Measurements from ENCODE around the gene FHDC1.

The FHDC1 gene

DNA sequence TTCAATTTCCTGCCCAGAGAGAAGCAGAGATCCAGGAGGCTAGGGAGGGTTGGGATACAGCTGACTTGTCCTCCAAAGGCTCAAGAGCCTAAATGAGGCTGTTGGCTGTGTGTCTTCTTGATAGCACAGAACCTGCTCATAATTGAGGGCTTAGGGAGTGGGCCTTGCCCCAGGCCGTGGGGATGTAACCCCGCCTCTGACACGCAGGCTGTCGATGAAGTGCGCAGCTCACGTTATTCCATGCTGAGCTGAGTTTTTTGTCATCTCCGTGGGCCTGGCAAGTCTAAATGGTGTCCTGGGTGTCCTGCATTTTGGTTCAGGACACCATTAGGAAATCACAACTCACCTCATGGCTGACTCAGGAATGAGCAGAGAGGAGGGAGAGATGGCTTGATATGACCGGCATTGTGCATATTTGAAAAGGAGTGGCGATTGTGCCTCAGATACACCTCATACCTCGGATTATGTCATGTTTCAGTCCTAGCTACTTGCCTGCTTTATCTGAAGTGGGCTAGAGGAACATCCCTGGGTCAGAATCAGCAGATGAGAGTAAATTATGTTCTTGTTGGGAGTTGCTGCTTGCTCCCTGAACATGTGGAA, 43.7 kb downstream of the FHDC1 start:
- TF ChIP-seq, protein P1, sequence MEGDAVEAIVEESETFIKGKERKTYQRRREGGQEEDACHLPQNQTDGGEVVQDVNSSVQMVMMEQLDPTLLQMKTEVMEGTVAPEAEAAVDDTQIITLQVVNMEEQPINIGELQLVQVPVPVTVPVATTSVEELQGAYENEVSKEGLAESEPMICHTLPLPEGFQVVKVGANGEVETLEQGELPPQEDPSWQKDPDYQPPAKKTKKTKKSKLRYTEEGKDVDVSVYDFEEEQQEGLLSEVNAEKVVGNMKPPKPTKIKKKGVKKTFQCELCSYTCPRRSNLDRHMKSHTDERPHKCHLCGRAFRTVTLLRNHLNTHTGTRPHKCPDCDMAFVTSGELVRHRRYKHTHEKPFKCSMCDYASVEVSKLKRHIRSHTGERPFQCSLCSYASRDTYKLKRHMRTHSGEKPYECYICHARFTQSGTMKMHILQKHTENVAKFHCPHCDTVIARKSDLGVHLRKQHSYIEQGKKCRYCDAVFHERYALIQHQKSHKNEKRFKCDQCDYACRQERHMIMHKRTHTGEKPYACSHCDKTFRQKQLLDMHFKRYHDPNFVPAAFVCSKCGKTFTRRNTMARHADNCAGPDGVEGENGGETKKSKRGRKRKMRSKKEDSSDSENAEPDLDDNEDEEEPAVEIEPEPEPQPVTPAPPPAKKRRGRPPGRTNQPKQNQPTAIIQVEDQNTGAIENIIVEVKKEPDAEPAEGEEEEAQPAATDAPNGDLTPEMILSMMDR (IDR thresholded peaks at IDR 0.05; ENCODE audit: low read depth, low read length, missing control alignments) = no peak
- H3K4me3 ChIP-seq (ENCODE audit: low read depth, low read length) = no peak overlapping the region
- no peak for DNase-seq (ENCODE audit: low read depth)

DNA sequence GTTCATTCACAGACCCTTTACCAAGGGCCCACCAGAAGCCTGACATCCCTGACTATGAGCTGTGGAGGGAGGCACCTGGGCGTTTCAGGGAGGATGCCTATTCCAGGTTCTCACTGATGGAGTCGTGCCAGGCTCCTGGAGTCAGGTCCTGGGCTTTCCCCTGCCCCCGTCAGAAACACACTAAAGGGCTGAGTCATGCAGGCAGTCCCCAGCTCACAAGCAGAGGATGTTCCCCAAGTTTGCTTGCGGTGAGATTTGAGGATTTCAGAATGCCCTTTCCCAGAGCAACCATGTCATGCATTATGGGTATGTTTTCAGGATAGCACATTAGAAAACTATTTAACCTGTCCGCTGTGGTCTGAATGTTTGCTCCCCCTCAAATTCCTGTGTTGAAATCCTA, 45.2 kb downstream of the FHDC1 start:
- DNase-seq (ENCODE audit: low read depth) = no peak
- H3K4me3 ChIP-seq (ENCODE audit: low read depth, low read length) = no peak overlapping the region
- TF ChIP-seq, protein P1 (IDR thresholded peaks at IDR 0.05; ENCODE audit: low read depth, low read length, missing control alignments) = no peak

DNA sequence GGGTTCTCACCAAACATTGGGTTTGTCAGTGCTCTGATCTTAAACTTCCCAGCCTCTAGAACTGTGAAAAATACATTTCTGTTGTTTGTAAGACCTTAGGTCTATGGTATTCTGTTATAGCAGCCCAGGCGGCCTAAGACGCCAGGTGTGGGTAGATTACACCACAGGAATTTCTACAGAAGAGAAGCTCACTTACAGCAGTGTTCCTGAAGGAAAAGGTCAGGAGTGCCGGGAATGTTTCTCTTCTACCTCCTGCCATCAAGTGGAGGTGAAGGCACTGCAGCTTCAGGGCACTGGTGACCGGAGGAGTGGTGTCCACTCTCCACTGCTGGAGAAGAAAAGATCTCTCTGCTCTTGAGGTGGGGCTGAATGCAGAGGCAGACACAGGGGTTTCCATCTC, 45.7 kb downstream of the FHDC1 start:
- DNase-seq (ENCODE audit: low read depth) = no peak
- H3K4me3 ChIP-seq (ENCODE audit: low read depth, low read length) = no peak overlapping the region
- TF ChIP-seq, protein P1 (IDR thresholded peaks at IDR 0.05; ENCODE audit: low read depth, low read length, missing control alignments) = no peak

DNA sequence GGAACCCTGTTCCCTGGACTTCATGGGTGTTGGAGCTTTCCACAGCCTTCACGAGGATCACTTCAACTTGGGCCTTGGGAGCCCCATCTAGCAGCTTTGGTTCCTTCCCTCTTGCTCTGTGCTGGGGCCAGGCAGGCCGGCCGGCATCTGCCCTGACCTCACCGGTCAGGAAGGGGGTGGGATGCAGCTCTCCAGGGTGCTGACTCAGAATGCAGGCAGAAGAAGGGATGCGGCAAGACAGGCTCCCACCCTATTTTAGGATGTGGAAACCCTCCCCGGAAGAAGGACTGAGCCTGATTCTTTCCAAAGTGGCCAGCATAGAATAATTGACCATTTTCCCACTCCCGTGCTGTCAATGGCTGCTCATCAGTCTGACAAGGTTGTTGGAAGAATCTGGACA, 47.1 kb downstream of the FHDC1 start:
- TF ChIP-seq, protein P1 (IDR thresholded peaks at IDR 0.05; ENCODE audit: low read depth, low read length, missing control alignments) = no peak
- no peak overlapping the region for H3K4me3 ChIP-seq (ENCODE audit: low read depth, low read length)
- DNase-seq (ENCODE audit: low read depth) = no peak

DNA sequence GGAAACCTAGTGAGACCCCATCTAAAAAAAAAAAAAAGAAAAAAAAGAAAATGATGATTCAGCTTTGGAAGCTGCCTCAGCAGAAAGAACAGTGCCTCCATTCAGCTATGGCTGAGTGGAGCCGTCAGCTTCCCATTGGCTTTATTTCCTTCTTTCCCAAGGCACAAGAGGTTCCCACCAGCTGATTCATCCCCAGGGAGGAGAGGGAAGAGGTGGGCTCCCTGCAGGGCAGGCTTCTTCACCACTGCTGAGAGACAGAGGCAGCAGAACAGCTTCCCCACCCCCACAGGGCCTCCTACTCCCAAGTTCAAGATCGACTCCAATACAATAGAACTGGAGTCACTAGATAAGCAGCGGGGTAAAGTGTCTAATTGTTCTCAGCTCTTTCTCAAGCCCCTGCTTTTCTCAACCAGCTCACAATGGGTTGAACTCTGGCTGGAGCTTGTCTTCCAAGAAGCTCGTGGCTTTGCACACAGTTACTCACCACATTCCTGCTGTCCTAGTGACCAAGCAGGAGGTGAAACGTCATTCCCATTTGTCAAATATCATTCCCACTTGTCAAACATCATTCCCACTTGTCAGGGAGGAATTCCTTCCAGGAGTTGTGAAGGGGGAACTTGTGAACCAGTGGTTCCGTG, 47.8 kb downstream of the FHDC1 start:
- H3K4me3 ChIP-seq (ENCODE audit: low read depth, low read length) = no peak overlapping the region
- TF ChIP-seq, protein P1 (IDR thresholded peaks at IDR 0.05; ENCODE audit: low read depth, low read length, missing control alignments) = no peak
- DNase-seq (ENCODE audit: low read depth) = no peak

DNA sequence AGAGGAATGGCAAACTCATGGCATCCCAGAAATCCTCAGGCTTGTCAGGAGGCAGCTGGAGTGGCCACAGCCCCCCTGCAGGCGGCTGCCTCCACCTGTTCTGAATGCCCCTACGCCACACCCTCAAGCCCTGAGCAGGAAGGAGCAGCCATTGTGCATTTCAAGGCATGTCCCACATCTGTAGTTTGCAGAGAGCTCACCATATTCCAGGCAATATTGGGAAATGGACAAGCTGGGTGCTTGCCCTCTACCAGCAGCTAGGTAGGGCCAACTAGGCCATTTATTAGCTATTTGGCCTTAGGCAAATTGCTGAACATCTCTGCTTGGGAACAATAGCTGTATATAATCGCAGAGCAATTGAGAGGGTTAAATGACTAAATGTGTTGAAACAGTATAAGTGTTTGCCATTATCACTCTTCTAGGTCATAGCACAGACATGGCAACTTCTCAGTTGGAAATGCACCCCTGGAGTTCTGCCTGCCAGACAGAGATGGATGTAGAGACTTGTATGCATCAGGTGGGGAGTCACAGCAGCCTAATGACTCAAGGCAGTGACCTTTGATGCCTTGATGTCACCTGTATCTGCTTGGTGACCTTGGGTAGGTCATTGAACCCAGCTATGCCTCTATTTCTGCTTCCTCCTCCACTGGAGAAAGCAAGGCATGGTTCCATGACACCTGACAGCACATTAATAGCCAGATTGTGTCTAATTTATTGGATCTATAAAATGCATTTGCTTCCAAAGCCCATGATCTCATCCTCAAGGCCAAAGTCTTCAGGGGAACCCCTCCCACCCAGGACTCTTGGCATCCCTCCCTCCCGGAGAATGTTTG, 52.8 kb downstream of the FHDC1 start:
- H3K4me3 ChIP-seq (ENCODE audit: low read depth, low read length) = no peak overlapping the region
- DNase-seq (ENCODE audit: low read depth) = no peak
- TF ChIP-seq, protein P1 (IDR thresholded peaks at IDR 0.05; ENCODE audit: low read depth, low read length, missing control alignments) = no peak

Data from GM12864 (cell line).